Endometrium (tissue), 2 donors: ENCODE results near the gene ZBTB8A.
"Not testable (repeated sequence)": the region's sequence is repeated elsewhere in the genome, so short reads cannot be mapped to it uniquely, and the experiment has no call there.

ENCODE experiments used
- FAIRE-seq: peaks from 2 replicates; lab custom pipeline; 2012; peaks lifted over from hg19 to GRCh38; lab: Jason Lieb, UNC
- donor health status: control.
- donor health status: control.

Gene ZBTB8A

GRCh38 chr1:32536764-32537163 is 2.5 kb upstream of the ZBTB8A start:
- no peak for FAIRE-seq

GRCh38 chr1:32539584-32540571 is 651 bp downstream of the ZBTB8A start:
- FAIRE-seq: no peak

GRCh38 chr1:32540605-32541004 is 1.4 kb downstream of the ZBTB8A start:
- no peak for FAIRE-seq

- no peak for FAIRE-seq
Observed at GRCh38 chr1:32541064-32541566, 1.9 kb downstream of the ZBTB8A start.

GRCh38 chr1:32546611-32547010 is 7.4 kb downstream of the ZBTB8A start:
- no peak for FAIRE-seq

- no peak for FAIRE-seq
Observed at GRCh38 chr1:32549616-32550015, 10.4 kb downstream of the ZBTB8A start.

- no peak for FAIRE-seq
Observed at GRCh38 chr1:32554288-32554687, 15.1 kb downstream of the ZBTB8A start.

GRCh38 chr1:32557035-32557434 is 17.8 kb downstream of the ZBTB8A start:
- not testable (repeated sequence) for FAIRE-seq

- FAIRE-seq: no peak
Observed at GRCh38 chr1:32557812-32558211, 18.6 kb downstream of the ZBTB8A start.

- FAIRE-seq: no peak
Observed at GRCh38 chr1:32568929-32569328, 29.7 kb downstream of the ZBTB8A start.

GRCh38 chr1:32580348-32581017 is 41.3 kb downstream of the ZBTB8A start:
- FAIRE-seq: no peak

GRCh38 chr1:32592943-32593342 is 53.7 kb downstream of the ZBTB8A start:
- no peak for FAIRE-seq

- FAIRE-seq: no peak
Observed at GRCh38 chr1:32600034-32600433, 60.8 kb downstream of the ZBTB8A start.

GRCh38 chr1:32605711-32606424 is 66.6 kb downstream of the ZBTB8A start:
- FAIRE-seq: no peak

- no peak for FAIRE-seq
Observed at GRCh38 chr1:32606565-32607371, 67.5 kb downstream of the ZBTB8A start.

- FAIRE-seq: no peak
Observed at GRCh38 chr1:32609180-32609579, 70.0 kb downstream of the ZBTB8A start.

GRCh38 chr1:32611859-32612188 is 72.6 kb downstream of the ZBTB8A start:
- no peak for FAIRE-seq

GRCh38 chr1:32612189-32612881 is 73.1 kb downstream of the ZBTB8A start:
- no peak for FAIRE-seq

GRCh38 chr1:32613472-32613871 is 74.2 kb downstream of the ZBTB8A start:
- FAIRE-seq: no peak

- FAIRE-seq: no peak
Observed at GRCh38 chr1:32618673-32619221, 79.5 kb downstream of the ZBTB8A start.
